WI38 (cell line): ENCODE measurements around the gene LRP1-AS.

Source experiments
- H3K4me3 ChIP-seq: 2 replicates; pipeline ENCODE4 v1.5.1; 2011; ENCODE audit warnings: low read depth, mild to moderate bottlenecking, control low read depth, low read length
- CTCF ChIP-seq: IDR thresholded peaks from 2 replicates; pipeline ENCODE4 v1.5.1; 2012; ENCODE audit warnings: low read depth, mild to moderate bottlenecking, control low read depth, low read length

The LRP1-AS gene

DNA sequence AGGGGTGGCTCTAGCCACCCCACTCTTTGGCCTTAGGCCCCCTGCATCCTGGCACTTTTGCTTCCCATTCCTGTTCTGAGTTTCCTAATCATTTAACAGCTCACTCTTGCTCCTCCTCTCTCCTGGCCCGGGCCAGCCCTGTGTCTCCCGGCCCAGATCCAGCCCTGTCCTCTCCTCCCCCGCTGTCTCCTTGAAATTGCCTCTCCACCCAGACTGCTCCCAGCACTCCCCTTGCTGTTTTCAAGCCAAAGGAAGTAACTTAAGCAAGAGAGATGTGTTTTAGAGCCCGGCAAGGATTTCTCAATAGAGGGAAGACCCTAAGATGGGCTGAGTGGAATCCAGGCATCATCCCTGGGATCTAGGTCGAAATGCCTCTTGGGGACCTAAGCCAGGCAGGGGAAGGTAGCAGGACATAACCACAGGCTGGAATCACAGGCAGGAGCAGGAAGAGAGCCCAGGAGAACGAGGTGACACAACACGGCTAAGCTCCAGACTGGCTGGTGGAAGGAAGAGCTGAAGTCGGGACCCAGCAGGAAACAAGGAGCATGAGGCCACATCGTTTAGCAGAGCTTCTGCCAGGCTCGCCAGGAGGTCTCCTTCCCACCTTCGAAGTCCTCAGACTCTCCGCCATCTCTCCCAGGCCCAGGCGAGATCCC, 2.0 kb upstream of the LRP1-AS start:
- H3K4me3 ChIP-seq: peak overlapping the region; percentile 16; the same call in 1 of the 2 replicates
- TF ChIP-seq CTCF: no peak

DNA sequence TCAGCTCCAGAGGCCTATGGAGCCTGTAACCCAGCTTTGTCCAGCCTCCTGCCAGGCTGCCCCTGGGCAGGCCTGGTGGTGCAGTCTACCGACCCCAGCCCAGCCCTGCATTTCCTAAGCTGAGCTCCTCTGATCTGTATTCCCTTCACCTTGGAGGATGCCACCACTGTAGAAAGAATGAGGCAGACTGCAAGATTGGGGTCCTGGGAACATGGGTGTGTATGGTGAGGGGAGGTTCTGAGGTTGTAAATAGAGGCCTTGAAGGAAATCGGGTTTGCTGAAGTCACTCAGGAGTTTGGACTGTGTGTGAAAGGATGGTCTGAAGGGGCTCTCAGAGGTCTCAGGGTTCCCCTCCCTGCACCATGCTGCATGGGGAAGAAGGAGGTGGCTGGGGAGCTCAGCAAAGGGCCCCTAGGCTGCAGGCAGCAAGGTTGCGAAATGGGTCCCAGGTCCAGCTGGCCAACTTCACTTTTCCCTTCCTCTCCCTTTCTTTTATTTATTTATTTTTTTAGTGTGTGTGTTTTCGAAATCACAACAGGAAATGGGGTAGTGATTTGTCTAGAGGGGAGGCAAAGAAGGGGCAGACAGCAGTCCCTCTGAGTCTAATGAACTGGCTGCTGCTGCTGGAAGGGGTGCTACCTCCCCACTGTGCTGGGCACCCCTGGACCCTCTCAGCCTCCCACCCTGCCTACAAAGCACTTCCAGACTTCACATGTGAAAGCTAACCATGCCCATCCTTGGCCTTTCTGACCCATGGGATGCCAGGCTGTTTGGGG, 1.2 kb upstream of the LRP1-AS start:
- peak overlapping the region; percentile 16; the same call in 1 of the 2 replicates for H3K4me3 ChIP-seq
- TF ChIP-seq CTCF: no peak

DNA sequence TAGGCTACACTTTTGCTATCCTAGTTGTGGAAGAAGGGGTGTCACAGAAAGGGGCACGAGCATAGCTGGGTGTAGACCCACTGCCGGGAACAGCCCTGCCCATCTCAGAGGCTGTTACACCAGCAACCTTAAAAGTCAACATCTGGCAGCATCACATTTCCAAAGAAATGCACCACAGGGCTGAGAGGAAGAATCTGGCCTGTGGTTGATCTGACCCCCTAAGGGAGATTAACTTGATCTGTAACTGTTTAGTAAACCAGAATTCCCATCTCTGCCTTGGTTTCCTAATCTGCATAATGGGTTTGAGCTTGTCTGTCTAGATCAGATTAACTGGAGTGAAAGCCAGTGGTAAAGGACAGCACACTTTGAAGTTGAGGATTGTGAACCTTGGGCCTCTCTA, 1.3 kb downstream of the LRP1-AS start:
- H3K4me3 ChIP-seq: no peak overlapping the region
- TF ChIP-seq CTCF: no peak

GRCh38 chr12:57145460-57146059, 1.9 kb downstream of the LRP1-AS start:
- no peak overlapping the region for H3K4me3 ChIP-seq
- TF ChIP-seq CTCF: no peak

DNA sequence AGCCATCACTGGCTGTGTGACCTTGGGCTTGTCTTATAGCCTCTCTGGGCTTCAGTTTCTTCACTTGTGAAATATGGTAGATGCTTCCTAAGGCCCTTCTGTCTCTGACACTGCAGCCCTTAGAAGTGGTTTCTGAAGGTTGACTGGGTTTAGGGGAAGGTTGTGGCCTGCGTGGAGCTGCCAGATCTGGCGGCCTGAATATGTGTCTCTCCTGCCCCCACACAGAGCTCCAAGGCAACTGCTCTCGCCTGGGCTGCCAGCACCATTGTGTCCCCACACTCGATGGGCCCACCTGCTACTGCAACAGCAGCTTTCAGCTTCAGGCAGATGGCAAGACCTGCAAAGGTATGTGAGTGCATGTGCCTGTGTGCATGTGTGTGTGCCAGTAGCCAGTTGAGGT, 4.0 kb downstream of the LRP1-AS start:
- H3K4me3 ChIP-seq: no peak overlapping the region
- no peak for TF ChIP-seq CTCF

GRCh38 chr12:57142727-57143126, 4.7 kb downstream of the LRP1-AS start:
- no peak for TF ChIP-seq CTCF
- H3K4me3 ChIP-seq: no peak overlapping the region

GRCh38 chr12:57142121-57142520, 5.3 kb downstream of the LRP1-AS start:
- H3K4me3 ChIP-seq: no peak overlapping the region
- no peak for TF ChIP-seq CTCF
